OCI-LY3 (cell line): Measurements from ENCODE around the gene UBE2G2.

Experiments used
- CTCF ChIP-seq: fragments of 200-600, 300-600 bp; sonication (generic); IDR thresholded peaks from 2 replicates; pipeline ENCODE4 v1.5.1; 2014; ENCODE audit warnings: antibody characterized with exemption, low read length, low read depth
- EZH2phosphoT487 ChIP-seq: fragments of 200-600 bp; shearing (Covaris generic); IDR thresholded peaks from 2 replicates; pipeline ENCODE4 v1.6.1; 2018; ENCODE audit warnings: antibody characterized with exemption, mixed run types, low read depth

GRCh38 chr21:44734026-44734745, 67.4 kb downstream of the UBE2G2 start:
- TF ChIP-seq CTCF = no peak
- TF ChIP-seq EZH2phosphoT487 = no peak
